Activated CD8-positive, alpha-beta memory T cell treated with anti-CD3 and anti-CD28 coated beads for 48 hours (primary cell): ENCODE data around the gene FAM9C.

Experiments used
- DNase-seq, 3 experiments: peaks; one replicate each; pipeline ENCODE4 v3.0.0-alpha.2; 2020; ENCODE audit warnings: low read depth in 2 of 3, low spot score in 2 of 3

The FAM9C gene

GRCh38 chrX:13008851-13009250, 35.6 kb downstream of the FAM9C start:
- DNase-seq: no peak

- DNase-seq: no peak
Measured at GRCh38 chrX:13008189-13008533, 36.3 kb downstream of the FAM9C start.

GRCh38 chrX:13007519-13008188, 36.8 kb downstream of the FAM9C start:
- no peak for DNase-seq

GRCh38 chrX:13005661-13006473, 38.6 kb downstream of the FAM9C start:
- DNase-seq: no peak

GRCh38 chrX:13001961-13002671, 42.3 kb downstream of the FAM9C start:
- DNase-seq: no peak

GRCh38 chrX:13001097-13001496, 43.3 kb downstream of the FAM9C start:
- no peak for DNase-seq

- no peak for DNase-seq
Measured at GRCh38 chrX:13000301-13000811, 44.1 kb downstream of the FAM9C start.

- no peak for DNase-seq
Measured at GRCh38 chrX:12999422-12999821, 45.0 kb downstream of the FAM9C start.

GRCh38 chrX:12997906-12998687, 46.3 kb downstream of the FAM9C start:
- no peak for DNase-seq

GRCh38 chrX:12996934-12997435, 47.4 kb downstream of the FAM9C start:
- DNase-seq: no peak

GRCh38 chrX:12994321-12994720, 50.1 kb downstream of the FAM9C start:
- DNase-seq: no peak

- DNase-seq: no peak
Measured at GRCh38 chrX:12993826-12994225, 50.6 kb downstream of the FAM9C start.

- DNase-seq: no peak
Measured at GRCh38 chrX:12992544-12993118, 51.8 kb downstream of the FAM9C start.

GRCh38 chrX:12991575-12991974, 52.8 kb downstream of the FAM9C start:
- no peak for DNase-seq

- DNase-seq: no peak
Measured at GRCh38 chrX:12989461-12989860, 55.0 kb downstream of the FAM9C start.

- DNase-seq: no peak
Measured at GRCh38 chrX:12988797-12989196, 55.6 kb downstream of the FAM9C start.

GRCh38 chrX:12987900-12988594, 56.4 kb downstream of the FAM9C start:
- no peak for DNase-seq

GRCh38 chrX:12987340-12987739, 57.1 kb downstream of the FAM9C start:
- no peak for DNase-seq

- DNase-seq: no peak
Measured at GRCh38 chrX:12986886-12987285, 57.5 kb downstream of the FAM9C start.
